Nephron (organoid): ENCODE measurements around the gene REXO2.

Experiments
- H3K27ac Mint-ChIP-seq, 3 experiments: 2 replicates each; pipeline ENCODE4 v1.8.0; 2020; ENCODE audit warnings: mixed read lengths in 3 of 3, mild to moderate bottlenecking in 2 of 3, moderate library complexity in 1 of 3
- H3K27me3 Mint-ChIP-seq: 2 replicates; pipeline ENCODE4 v1.8.0; 2021; ENCODE audit warnings: low read depth, mild to moderate bottlenecking, moderate library complexity, mixed read lengths
- H3K36me3 Mint-ChIP-seq: 2 replicates; pipeline ENCODE4 v1.8.0; 2020; ENCODE audit warnings: low read depth, mixed read lengths
- H3K4me1 Mint-ChIP-seq: 2 replicates; pipeline ENCODE4 v1.8.0; 2020; ENCODE audit warnings: mixed read lengths
- H3K4me3 Mint-ChIP-seq, 3 experiments: 2 replicates each; pipeline ENCODE4 v1.8.0; 2020; ENCODE audit warnings: mild to moderate bottlenecking in 3 of 3, mixed read lengths in 3 of 3, moderate library complexity in 2 of 3
- H3K9me3 Mint-ChIP-seq: 2 replicates; pipeline ENCODE4 v1.8.0; 2020; ENCODE audit warnings: mixed read lengths
- TF ChIP-seq, protein P1 (sequence below), 3 experiments: fragments of 200-600 bp; sonication (generic); IDR thresholded peaks; one replicate each; pipeline ENCODE4 v1.5.0; 2021; ENCODE audit warnings: antibody characterized with exemption in 3 of 3; ENCODE audit not compliant: unreplicated experiment in 3 of 3

REXO2 gene

GRCh38 chr11:114463999-114464398, 24.7 kb downstream of the REXO2 start:
- H3K27ac Mint-ChIP-seq, result no peak overlapping the region
- H3K4me3 Mint-ChIP-seq, result no peak overlapping the region
- no peaks in the 10 kb centered on the region for H3K27me3 Mint-ChIP-seq
- TF ChIP-seq, protein P1, sequence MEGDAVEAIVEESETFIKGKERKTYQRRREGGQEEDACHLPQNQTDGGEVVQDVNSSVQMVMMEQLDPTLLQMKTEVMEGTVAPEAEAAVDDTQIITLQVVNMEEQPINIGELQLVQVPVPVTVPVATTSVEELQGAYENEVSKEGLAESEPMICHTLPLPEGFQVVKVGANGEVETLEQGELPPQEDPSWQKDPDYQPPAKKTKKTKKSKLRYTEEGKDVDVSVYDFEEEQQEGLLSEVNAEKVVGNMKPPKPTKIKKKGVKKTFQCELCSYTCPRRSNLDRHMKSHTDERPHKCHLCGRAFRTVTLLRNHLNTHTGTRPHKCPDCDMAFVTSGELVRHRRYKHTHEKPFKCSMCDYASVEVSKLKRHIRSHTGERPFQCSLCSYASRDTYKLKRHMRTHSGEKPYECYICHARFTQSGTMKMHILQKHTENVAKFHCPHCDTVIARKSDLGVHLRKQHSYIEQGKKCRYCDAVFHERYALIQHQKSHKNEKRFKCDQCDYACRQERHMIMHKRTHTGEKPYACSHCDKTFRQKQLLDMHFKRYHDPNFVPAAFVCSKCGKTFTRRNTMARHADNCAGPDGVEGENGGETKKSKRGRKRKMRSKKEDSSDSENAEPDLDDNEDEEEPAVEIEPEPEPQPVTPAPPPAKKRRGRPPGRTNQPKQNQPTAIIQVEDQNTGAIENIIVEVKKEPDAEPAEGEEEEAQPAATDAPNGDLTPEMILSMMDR (IDR thresholded peaks at IDR 0.05; ENCODE audit: unreplicated experiment in 3 of 3), result no peak
- peaks cover 26% of the 10 kb centered on the region for H3K36me3 Mint-ChIP-seq
- H3K9me3 Mint-ChIP-seq, result peaks cover 6% of the 10 kb centered on the region
- peaks cover 6% of the 10 kb centered on the region for H3K4me1 Mint-ChIP-seq

DNA sequence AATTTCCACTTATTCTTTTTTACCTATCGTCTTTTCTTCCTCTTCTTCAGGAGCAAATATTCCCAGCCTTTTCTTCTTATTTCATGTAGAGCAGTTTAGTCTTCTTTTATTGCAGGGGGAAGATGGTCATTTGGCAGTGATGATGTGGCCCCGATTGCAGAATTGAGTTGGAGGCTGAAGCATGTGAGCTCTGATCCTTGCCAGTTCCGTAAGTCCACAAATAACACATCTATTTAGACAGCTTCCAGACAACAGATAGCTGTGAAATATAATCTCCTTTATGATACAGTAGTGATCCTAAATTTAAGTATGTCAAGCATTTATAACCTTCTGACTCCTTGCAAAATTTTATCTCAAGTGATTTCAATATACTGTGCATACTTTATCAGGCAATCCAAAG, 27.5 kb downstream of the REXO2 start:
- TF ChIP-seq, protein P1 (IDR thresholded peaks at IDR 0.05; ENCODE audit: unreplicated experiment in 3 of 3), result no peak
- H3K4me3 Mint-ChIP-seq, result no peak overlapping the region
- H3K9me3 Mint-ChIP-seq, result peaks cover 13% of the 10 kb centered on the region
- H3K27me3 Mint-ChIP-seq, result no peaks in the 10 kb centered on the region
- H3K27ac Mint-ChIP-seq, result no peak overlapping the region
- H3K36me3 Mint-ChIP-seq, result peaks cover 18% of the 10 kb centered on the region
- peaks cover 6% of the 10 kb centered on the region for H3K4me1 Mint-ChIP-seq

- TF ChIP-seq, protein P1 (IDR thresholded peaks at IDR 0.05; ENCODE audit: unreplicated experiment in 3 of 3), result no peak
- Mint-ChIP-seq H3K27me3 (no peaks in the 10 kb centered on the region), H3K4me3 (no peak overlapping the region), H3K9me3 (peaks cover 10% of the 10 kb centered on the region), H3K36me3 (peaks cover 15% of the 10 kb centered on the region), H3K4me1 (no peaks in the 10 kb centered on the region), H3K27ac (no peak overlapping the region)
Measured at GRCh38 chr11:114472661-114473060, 33.4 kb downstream of the REXO2 start.

GRCh38 chr11:114478001-114478410, 38.7 kb downstream of the REXO2 start:
- TF ChIP-seq, protein P1 (IDR thresholded peaks at IDR 0.05; ENCODE audit: unreplicated experiment in 3 of 3), result no peak
- Mint-ChIP-seq H3K4me1 (no peaks in the 10 kb centered on the region), H3K36me3 (peaks cover 5% of the 10 kb centered on the region), H3K27me3 (no peaks in the 10 kb centered on the region), H3K27ac (no peak overlapping the region), H3K9me3 (peaks cover 3% of the 10 kb centered on the region), H3K4me3 (no peak overlapping the region)

GRCh38 chr11:114478768-114479167, 39.5 kb downstream of the REXO2 start:
- H3K4me3 Mint-ChIP-seq, result no peak overlapping the region
- no peaks in the 10 kb centered on the region for H3K27me3 Mint-ChIP-seq
- TF ChIP-seq, protein P1 (IDR thresholded peaks at IDR 0.05; ENCODE audit: unreplicated experiment in 3 of 3), result no peak
- H3K36me3 Mint-ChIP-seq, result peaks cover 5% of the 10 kb centered on the region
- H3K9me3 Mint-ChIP-seq, result peaks cover 3% of the 10 kb centered on the region
- no peak overlapping the region for H3K27ac Mint-ChIP-seq
- H3K4me1 Mint-ChIP-seq, result no peaks in the 10 kb centered on the region

- H3K4me1 Mint-ChIP-seq, result no peaks in the 10 kb centered on the region
- TF ChIP-seq, protein P1 (IDR thresholded peaks at IDR 0.05; ENCODE audit: unreplicated experiment in 3 of 3), result no peak
- peaks cover 4% of the 10 kb centered on the region for H3K36me3 Mint-ChIP-seq
- no peak overlapping the region for H3K4me3 Mint-ChIP-seq
- no peaks in the 10 kb centered on the region for H3K9me3 Mint-ChIP-seq
- H3K27ac Mint-ChIP-seq, result no peak overlapping the region
- H3K27me3 Mint-ChIP-seq, result no peaks in the 10 kb centered on the region
Measured at GRCh38 chr11:114479331-114479730, 40.1 kb downstream of the REXO2 start.
